ENCODE measurements around the gene MCHR1. TPM values are rescaled to one million over a fixed set of nuclear protein-coding genes. Genes with fewer than 3 reads are reported as not detected.
"Not testable (repeated sequence)": the region's sequence is repeated elsewhere in the genome, so short reads cannot be mapped to it uniquely, and the experiment has no call there.

MCHR1 gene
- total RNA-seq, 4 donors from 2014 or later: 0.27 TPM; not detected in 3

GRCh38 chr22:40671796-40672360, 7.4 kb upstream of the MCHR1 start:
- in situ Hi-C loops (cut with MboI; ENCODE audit: low pct_ligation_motif_present in 1 of 4, low pct_unique_long_range_greater_than_20kb in 1 of 4, low sequenced_read_pairs in 3 of 4) (no loop called here), intact Hi-C loops (cut with DNase I; ENCODE audit: low total_unique reads) (no loop called here)
- no peaks in the 10 kb centered on the region for H3K36me3 ChIP-seq
- H3K27me3 ChIP-seq: no peaks in the 10 kb centered on the region
- TF ChIP-seq EP300 (IDR thresholded peaks at IDR 0.05; ENCODE audit: low read depth) (no peak), POLR2AphosphoS5 (IDR thresholded peaks at IDR 0.05) (no peak), POLR2A (IDR thresholded peaks at IDR 0.05) (no peak), CTCF (IDR thresholded peaks at IDR 0.05) (no peak)
- no peak overlapping the region for H3K27ac ChIP-seq
- H3K9me3 ChIP-seq: no peaks in the 10 kb centered on the region
- no peaks in the 10 kb centered on the region for H3K4me1 ChIP-seq
- WGBS, 2 donors (ENCODE audit: low coverage in 1 of 2): 94 to 100% methylated on average over 1 to 7 of the region's 7 CpGs
- H3K4me3 ChIP-seq: no peak overlapping the region
- DNase-seq: no peak

- Histone ChIP-seq H3K27me3 (no peaks in the 10 kb centered on the region), H3K36me3 (no peaks in the 10 kb centered on the region), H3K4me3 (no peak overlapping the region), H3K4me1 (no peaks in the 10 kb centered on the region), H3K9me3 (no peaks in the 10 kb centered on the region), H3K27ac (no peak overlapping the region)
- intact Hi-C loops (cut with DNase I; ENCODE audit: low total_unique reads) (no loop called here), in situ Hi-C loops (cut with MboI; ENCODE audit: low pct_ligation_motif_present in 1 of 4, low pct_unique_long_range_greater_than_20kb in 1 of 4, low sequenced_read_pairs in 3 of 4) (no loop called here)
- TF ChIP-seq POLR2AphosphoS5 (IDR thresholded peaks at IDR 0.05): no peak
- TF ChIP-seq EP300 (IDR thresholded peaks at IDR 0.05; ENCODE audit: low read depth): no peak
- TF ChIP-seq POLR2A (IDR thresholded peaks at IDR 0.05): no peak
- no peak for TF ChIP-seq CTCF (IDR thresholded peaks at IDR 0.05)
- 94% methylated on average over 4 of the region's 4 CpGs; no CpG with 5 or more reads in 1 of the 2 donors for WGBS, 2 donors (ENCODE audit: low coverage in 1 of 2)
- no peak for DNase-seq
Observed at GRCh38 chr22:40673017-40673416, 6.3 kb upstream of the MCHR1 start.

- H3K4me1 ChIP-seq: peaks cover 0 to 4% (median 3%) of the 10 kb centered on the region in 4 donors
- no peaks in the 10 kb centered on the region for H3K9me3 ChIP-seq
- DNase-seq: no peak
- TF ChIP-seq CTCF (IDR thresholded peaks at IDR 0.05): no peak
- no peak for TF ChIP-seq EP300 (IDR thresholded peaks at IDR 0.05; ENCODE audit: low read depth)
- TF ChIP-seq POLR2AphosphoS5 (IDR thresholded peaks at IDR 0.05): no peak
- TF ChIP-seq POLR2A (IDR thresholded peaks at IDR 0.05): no peak
- peaks cover 10% of the 10 kb centered on the region for H3K27me3 ChIP-seq
- H3K27ac ChIP-seq: no peak overlapping the region
- H3K36me3 ChIP-seq: no peaks in the 10 kb centered on the region
- intact Hi-C loops (cut with DNase I; ENCODE audit: low total_unique reads): no loop called here
- in situ Hi-C loops (cut with MboI; ENCODE audit: low pct_ligation_motif_present in 1 of 4, low pct_unique_long_range_greater_than_20kb in 1 of 4, low sequenced_read_pairs in 3 of 4): no loop called here
- H3K4me3 ChIP-seq: no peak overlapping the region
- 86% methylated on average over 4 of the region's 4 CpGs; no CpG with 5 or more reads in 1 of the 2 donors for WGBS, 2 donors (ENCODE audit: low coverage in 1 of 2)
Observed at GRCh38 chr22:40674274-40674673, 5.0 kb upstream of the MCHR1 start.

GRCh38 chr22:40676166-40676565, 3.1 kb upstream of the MCHR1 start:
- H3K27ac ChIP-seq; intact Hi-C loops (cut with DNase I; ENCODE audit: low total_unique reads); H3K9me3 ChIP-seq; H3K36me3 ChIP-seq; H3K4me3 ChIP-seq; in situ Hi-C loops (cut with MboI; ENCODE audit: low pct_ligation_motif_present in 1 of 4, low pct_unique_long_range_greater_than_20kb in 1 of 4, low sequenced_read_pairs in 3 of 4); DNase-seq: not testable (repeated sequence)
- H3K27me3 ChIP-seq: peaks cover 23% of the 10 kb centered on the region
- WGBS, 2 donors (ENCODE audit: low coverage in 1 of 2): 83% methylated on average over 4 of the region's 4 CpGs; no CpG with 5 or more reads in 1 of the 2 donors
- peaks cover 0 to 12% (median 9%) of the 10 kb centered on the region in 4 donors for H3K4me1 ChIP-seq

DNA sequence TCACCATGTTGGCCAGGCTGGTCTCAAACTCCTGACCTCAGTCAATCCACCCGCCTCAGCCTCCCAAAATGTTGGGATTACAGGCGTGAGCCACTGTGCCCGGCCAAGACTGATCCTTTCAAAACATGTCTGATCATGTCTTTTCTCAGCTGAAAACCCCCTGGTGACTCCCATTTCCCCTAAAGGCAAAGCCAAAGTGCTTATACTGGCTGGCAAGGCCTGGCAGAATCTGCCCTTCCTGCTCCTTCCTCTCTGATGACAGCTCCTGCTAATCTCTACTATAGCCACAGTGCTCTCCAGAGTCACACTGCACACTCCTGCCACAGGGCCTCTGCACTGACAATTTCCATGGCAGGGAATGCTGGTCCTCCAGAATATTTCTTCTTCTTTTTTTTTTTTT, 2.6 kb upstream of the MCHR1 start:
- in situ Hi-C loops (cut with MboI; ENCODE audit: low pct_ligation_motif_present in 1 of 4, low pct_unique_long_range_greater_than_20kb in 1 of 4, low sequenced_read_pairs in 3 of 4): no loop called here
- Histone ChIP-seq H3K27me3 (peaks cover 23% of the 10 kb centered on the region), H3K9me3 (no peaks in the 10 kb centered on the region), H3K36me3 (no peaks in the 10 kb centered on the region), H3K4me1 (peaks cover 0 to 12% (median 9%) of the 10 kb centered on the region in 4 donors), H3K27ac (no peak overlapping the region), H3K4me3 (no peak overlapping the region)
- no peak for DNase-seq
- WGBS, 2 donors (ENCODE audit: low coverage in 1 of 2): 95% methylated on average over 3 of the region's 3 CpGs; no CpG with 5 or more reads in 1 of the 2 donors
- intact Hi-C loops (cut with DNase I; ENCODE audit: low total_unique reads): no loop called here
- TF ChIP-seq POLR2A (IDR thresholded peaks at IDR 0.05): no peak
- no peak for TF ChIP-seq CTCF (IDR thresholded peaks at IDR 0.05)
- TF ChIP-seq EP300 (IDR thresholded peaks at IDR 0.05; ENCODE audit: low read depth): no peak
- TF ChIP-seq POLR2AphosphoS5 (IDR thresholded peaks at IDR 0.05): no peak
